ENCODE results near the gene PRDM16.

The PRDM16 gene

DNA sequence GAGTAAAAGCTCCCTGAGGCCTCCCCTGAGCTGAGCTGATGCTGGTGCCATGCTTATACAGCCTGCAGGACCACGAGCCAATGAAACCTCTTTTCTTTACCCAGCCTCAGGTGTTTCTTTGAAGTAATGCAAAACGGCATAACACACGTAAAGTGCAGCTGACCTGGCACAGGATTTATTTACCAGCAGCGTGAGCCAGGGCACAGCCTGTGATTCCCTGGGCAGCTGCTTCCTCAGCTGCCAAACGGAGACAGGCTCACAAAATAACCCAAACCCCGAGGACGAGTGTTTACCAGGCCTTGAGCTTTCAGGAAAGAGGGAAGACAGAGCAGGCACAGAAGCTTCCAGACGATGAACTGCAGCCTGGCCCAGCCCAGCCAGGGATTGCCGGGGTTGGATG lies 264.9 kb downstream of the PRDM16 start:
- no peak for DNase-seq

DNA sequence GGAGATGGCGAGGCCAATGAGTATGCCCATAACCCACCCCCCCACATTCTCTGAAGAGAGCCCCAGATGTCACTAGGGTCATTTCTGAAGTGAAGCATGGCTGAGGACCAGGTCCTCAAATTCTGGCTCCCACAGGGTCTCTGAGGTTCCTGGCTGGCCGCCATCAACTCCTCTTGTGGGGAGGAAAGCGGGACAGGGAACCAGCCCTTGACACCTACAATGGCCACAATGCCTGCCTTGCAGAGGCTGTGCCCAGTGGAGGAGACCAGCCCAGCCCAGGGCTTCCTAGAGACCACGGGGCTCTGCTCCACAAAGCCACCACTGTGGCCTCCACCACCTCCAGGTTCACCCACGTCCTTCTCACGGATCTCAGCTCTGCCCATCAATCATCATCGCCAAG lies 265.4 kb downstream of the PRDM16 start:
- no peak for DNase-seq

- no peak for DNase-seq
Observed at GRCh38 chr1:3335754-3336640, 267.0 kb downstream of the PRDM16 start.

GRCh38 chr1:3336641-3337630 lies 267.9 kb downstream of the PRDM16 start:
- no peak for DNase-seq

DNA sequence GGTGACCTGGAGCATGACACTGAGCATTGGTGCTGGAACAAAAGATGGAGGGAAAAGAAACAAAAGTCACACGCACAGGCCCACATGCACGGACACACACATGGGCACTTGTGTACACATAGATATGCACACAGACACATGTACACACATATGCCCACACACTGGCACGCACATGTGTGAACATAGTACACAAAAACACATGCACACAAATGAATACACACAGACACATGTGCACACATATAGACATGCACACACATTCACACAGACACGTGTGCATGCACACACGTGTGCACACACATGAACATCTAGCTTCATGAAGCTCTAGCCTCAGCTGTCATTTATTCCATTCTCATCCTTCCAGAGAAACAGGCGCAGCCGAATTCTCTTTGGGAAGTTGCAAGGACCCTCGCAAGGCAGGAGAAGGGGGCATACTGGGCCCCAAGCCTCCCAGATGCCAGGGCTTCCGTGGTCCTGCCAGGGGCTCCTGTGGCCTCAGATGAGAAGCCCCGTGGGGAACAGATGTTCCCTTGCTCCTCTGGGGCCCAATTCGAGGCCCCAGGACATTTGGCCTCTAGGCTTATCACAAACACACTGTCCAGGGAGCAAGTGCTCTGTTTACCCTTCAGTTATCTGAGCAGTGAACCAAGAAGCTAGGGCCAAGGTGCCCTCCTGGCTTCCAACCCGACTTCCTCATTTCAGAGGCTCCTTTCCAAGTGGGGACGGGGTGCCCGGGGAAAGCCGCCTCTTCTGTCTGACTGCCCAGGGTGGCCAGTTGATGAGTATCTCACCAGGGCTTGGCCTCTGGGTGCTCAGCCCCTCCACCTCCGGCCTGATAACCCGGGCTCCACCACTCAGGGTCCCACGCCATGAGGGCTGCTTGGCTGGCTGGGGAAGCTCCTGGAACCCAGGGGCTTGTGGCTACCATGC lies 269.1 kb downstream of the PRDM16 start:
- DNase-seq, result no peak

DNA sequence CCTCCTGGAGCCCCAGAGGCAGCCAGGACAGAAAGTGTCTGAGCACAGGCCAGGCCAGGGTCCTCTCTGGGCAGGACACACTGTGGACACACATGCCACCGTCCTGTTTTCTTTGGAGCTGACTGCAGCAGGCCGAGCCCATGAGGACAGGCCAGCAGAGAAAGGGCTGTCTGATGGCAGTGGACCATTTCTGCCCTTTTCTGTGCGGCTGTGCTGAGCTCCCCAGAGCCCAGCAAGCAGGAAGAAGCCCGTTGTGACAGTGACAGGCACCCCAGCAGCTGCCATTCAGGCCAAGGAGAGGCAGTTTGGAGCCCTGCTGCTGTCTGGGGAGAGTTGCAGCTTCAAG lies 269.7 kb downstream of the PRDM16 start:
- DNase-seq, result no peak

DNA sequence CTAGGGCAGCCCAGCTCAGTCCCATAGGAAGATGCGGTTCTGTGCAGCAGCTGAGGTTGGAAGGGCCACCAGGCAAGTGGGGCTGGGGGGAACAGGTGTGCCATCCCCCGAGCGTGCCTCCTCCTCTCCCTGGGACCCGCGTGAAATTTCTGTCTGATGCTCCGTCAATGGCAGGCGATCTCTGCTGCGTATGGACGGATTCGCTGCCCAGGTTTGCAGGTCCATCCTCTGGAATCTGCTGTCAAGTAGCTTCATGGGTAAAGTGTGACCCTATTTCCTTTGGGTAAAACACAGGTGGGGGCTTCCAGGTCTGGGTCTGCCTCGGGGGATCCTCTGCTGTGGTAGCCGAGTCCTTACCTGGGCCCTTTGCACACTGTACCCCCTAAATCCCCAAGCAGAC lies 270.9 kb downstream of the PRDM16 start:
- DNase-seq, result no peak

DNA sequence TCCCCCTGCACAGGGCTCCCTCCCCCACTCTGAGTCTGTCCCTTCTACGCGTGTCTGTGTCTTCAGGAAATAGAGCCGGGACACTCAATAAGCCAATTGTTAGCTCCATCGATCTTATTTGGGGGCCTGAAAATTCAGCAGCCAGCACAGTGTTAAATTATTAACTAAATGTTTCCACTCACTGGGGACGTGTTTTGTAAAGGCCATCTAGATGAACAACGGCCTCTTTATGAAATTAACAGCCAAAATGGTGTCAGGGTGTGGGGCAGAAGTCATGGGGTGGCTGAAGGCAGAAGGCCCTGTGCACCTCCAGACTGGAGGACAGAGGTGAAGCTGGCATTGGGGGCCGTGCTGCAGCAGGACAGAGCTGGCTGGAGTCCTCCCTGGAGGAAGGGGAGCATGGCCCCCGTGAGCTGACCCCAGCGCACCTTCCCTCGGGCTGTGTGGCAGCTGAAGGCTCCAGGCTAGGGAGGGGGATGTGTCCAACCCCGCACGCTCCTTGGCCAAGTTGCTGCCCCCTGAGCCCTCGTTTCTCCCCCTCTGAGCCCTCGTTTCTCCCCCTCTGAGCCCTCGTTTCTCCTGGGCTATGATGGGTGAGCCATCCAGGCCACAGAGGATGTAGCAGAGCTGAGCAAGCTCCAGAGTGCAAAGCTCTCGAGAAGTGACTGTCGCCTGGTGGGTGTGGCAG lies 271.7 kb downstream of the PRDM16 start:
- DNase-seq, result no peak

DNA sequence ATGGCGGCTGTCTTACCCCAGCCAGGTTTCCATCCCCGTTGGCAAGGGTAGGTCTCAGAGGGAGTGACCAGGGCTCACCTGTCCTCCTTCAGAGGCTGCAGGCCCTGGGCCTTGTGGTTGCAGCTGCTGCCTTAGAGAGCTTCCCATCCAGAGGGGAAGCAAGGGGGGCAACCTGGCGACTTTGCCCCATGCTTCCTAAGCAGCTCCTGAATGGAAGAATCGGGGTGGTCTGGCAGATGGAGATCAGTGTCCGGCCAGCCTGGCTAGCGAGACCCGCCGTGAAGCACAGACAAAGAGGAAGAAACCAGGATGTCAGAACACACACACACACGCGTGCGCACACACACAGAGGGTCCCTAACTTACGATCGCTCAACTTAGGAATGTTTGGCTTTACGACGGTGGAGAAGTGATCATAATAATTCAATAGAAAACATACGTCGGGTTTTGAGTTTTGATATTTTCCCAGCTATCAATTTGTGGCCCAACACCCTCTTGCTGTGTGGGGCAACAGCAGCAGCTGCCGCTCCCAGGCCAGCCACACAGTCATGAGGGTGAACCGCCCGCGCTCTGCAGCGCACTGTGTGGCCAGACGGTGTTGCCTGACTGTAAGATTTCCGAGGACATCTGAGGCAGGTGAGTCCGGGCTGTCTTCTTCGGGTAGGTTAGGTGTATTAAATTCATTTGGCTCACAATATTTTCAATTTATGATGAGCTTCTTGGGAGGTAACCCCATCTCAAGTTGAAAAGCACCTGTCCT lies 272.4 kb downstream of the PRDM16 start:
- DNase-seq, result no peak

DNA sequence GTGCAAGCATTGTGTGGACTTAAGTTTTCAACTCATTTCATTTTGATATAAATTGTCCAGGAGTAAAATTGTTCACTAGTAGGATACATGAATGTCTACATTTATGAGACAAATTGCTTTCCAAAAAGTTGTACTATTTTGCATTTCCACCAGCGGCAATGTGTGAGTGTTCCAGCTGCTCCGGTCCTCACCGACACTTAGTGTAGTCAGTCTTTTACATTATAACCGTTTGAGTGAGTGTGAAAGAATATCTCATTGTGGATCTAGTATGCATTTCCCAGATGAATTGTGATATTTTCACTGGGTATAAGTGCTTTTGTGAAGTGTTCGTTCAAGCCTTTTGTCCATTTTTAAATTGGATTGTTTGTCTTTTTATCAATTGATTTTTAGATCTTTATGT lies 274.0 kb downstream of the PRDM16 start:
- DNase-seq, result no peak

DNA sequence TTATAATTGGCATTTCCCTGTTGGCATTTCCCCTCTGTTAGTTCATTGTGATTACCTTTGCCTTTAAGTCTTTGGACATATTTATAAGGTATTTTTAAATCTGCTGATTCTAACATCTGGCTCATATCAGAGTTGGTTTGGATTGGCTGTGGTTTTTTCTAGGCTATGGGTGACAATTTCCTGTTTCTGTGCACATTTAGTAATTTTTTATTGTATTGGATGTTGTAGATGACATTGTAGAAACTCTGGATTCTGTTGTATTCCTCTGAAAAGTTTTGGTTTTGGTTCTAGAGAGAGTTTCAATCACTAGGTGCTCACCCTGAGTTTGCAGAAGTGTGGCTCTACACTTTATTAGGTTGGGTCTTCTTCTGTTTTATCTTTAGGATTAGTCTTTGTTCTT lies 275.4 kb downstream of the PRDM16 start:
- no peak for DNase-seq

DNA sequence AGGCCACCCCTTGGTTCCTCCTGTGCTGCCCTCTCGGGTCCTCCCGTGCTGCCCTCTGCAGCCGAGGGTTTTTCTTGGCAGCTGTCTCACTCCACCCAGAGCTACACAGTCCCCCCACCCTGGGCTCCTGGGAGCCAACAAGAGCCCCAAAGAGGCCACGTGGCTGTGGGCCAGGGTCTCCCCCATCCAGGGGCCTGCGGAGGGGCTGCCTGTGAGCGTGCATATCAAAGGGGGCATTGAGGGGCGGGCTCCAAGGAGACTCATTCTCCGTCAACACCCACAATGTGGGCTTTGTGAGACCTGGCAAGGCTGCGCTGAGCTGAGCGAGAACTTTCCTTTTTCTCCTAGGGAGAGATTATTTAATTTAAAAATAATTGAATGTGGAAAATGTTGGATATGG lies 276.8 kb downstream of the PRDM16 start:
- DNase-seq, result no peak

DNA sequence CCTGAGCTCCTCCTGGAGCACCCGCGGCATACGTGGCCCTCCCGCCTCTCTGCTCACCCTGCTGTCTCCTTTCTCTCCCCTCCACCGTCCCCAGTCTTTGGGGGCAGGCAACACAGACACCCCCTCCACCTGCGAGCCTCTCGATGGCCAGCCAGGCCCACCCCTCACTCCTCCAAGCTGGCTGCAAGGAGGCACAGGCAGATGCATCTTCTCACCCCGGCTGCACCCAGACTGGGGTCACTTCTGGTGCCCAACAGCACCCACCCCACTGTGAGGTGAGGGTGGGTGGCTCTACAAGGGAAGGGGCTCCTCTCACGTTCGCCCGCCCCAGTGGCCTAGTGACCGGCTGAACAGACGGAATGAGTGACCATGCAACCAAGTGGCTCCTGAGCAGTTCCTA lies 277.5 kb downstream of the PRDM16 start:
- DNase-seq, result no peak

DNA sequence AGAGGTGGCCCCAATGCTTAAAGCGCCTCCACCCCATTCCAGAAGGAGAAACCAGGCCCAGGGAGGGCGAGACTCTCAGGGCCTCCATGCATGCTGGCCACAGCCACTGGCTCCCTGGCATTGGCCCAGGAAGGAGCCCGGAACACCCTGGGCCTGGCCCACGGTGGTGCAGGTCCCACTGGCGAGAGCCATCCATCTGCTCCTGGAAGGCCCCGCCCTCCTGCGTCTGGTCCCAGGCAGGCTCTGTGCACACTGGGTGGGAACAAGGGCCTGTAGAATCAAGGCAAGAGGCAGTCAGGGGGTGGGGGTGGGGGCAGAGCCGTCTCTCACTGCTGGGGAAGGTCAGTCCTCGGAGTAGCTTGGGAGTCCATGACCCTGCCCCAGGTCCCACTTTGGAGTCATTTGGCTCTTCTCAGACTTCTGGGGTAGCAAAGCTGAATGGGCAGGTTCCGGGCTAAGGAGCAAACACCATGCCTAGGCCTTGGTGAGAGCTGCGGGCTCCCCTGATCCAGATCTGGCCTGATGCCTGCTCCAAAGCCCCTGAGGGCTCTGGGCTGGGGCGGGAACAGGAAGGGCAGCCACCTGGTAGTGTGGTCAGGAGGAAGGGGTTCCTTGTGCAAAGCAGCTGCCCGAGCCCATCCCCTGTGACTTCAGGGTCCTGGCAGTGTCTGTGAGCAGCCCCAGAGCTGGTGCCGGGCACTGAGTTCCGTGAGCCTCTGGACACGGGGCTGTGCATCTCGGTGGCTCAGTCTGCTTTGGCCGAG lies 278.4 kb downstream of the PRDM16 start:
- DNase-seq, result no peak

DNA sequence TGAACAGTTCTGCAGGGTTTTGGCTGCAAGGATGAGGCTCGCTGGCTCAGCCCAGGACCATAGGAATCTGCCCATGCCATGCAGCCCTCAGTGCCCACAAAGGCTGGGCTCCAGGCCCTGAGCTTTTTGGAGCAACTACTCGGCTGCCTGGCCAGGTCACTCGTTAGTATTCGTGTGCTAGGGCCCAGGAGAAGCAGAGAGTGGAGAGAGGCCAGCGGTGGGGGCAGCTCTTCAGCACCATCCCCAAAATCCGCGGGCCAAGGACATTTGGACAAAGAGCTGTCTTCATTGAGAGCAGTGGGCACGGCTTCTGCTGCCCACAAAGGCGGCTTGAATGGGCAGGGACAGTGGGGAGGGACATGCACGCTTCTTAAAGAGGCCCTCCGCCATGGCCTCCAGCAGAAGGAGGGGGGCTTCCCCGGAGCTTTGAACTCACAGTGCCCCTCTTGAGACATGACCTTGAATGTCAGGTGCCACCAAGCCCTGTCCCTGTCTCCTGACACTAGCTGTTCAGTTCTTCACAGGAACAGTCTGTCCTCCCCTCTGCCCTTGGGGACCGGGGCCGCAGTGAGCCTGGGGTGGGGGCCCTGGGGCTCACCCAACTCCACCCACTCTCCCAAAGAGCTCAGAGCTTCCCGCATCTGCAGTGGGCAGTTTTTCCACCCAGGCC lies 279.3 kb downstream of the PRDM16 start:
- no peak for DNase-seq

GRCh38 chr1:3349161-3349967 lies 280.4 kb downstream of the PRDM16 start:
- no peak for DNase-seq

DNA sequence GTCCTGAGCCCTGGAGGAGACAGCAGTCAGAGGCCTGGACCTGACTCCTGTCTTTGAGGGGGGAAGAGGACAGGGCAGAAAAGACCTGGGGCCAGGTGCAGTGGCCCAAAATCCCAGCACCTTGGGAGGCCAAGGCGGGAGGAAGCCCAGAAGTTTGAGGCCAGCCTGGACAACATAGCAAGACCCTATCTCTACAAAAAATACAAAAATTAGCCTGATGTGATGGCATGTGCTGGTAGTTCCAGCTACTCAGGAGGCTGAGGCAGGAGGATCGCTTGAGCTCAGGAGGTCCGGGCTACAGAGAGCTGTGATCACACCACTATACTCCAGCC lies 280.9 kb downstream of the PRDM16 start:
- DNase-seq, result no peak

- DNase-seq, result no peak
Observed at GRCh38 chr1:3350506-3351261, 281.7 kb downstream of the PRDM16 start.
